ENCODE results near the gene IPPK.

The IPPK gene

DNA sequence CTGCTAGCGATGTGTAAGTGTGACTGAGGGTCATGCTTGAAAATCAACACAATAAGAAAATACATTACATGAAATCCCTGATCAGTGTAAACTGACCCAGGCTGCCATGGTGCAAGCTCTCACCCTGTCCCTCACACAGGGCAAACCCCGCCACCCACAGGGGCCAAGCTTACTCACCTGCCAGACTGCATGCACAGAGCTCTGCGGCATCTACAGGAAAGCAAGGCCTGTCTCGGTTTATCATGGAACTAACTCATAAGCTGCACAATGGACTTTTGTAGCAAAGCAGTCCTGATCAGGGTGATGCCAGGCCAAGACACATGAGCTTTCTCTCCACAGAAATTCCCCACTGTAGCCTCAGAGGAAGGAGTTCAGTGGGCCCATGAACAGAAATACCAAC lies 9.7 kb downstream of the IPPK start:
- TF ChIP-seq EZH2 (optimal IDR thresholded peaks at IDR 0.05; ENCODE audit: low read depth, low read length), result no peak
- TF ChIP-seq, protein P1, sequence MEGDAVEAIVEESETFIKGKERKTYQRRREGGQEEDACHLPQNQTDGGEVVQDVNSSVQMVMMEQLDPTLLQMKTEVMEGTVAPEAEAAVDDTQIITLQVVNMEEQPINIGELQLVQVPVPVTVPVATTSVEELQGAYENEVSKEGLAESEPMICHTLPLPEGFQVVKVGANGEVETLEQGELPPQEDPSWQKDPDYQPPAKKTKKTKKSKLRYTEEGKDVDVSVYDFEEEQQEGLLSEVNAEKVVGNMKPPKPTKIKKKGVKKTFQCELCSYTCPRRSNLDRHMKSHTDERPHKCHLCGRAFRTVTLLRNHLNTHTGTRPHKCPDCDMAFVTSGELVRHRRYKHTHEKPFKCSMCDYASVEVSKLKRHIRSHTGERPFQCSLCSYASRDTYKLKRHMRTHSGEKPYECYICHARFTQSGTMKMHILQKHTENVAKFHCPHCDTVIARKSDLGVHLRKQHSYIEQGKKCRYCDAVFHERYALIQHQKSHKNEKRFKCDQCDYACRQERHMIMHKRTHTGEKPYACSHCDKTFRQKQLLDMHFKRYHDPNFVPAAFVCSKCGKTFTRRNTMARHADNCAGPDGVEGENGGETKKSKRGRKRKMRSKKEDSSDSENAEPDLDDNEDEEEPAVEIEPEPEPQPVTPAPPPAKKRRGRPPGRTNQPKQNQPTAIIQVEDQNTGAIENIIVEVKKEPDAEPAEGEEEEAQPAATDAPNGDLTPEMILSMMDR (IDR thresholded peaks at IDR 0.05; ENCODE audit: low read length), result no peak
- no peak for TF ChIP-seq EZH2phosphoT487 (IDR thresholded peaks at IDR 0.05; ENCODE audit: low read length)
- H3K36me3 ChIP-seq (replicated peaks; ENCODE audit: insufficient read depth, low read length), result no peaks in the 10 kb centered on the region
- H3K9ac ChIP-seq (ENCODE audit: low read length), result no peak overlapping the region
- H3K9me3 ChIP-seq (replicated peaks; ENCODE audit: insufficient read depth, low read length), result no peaks in the 10 kb centered on the region
- H3K9me2 ChIP-seq (replicated peaks; ENCODE audit: insufficient read depth, low read length), result no peaks in the 10 kb centered on the region
- no peak overlapping the region for H2AFZ ChIP-seq (ENCODE audit: low read length)
- no peak overlapping the region for H3K27ac ChIP-seq (ENCODE audit: low read length)
- no peaks in the 10 kb centered on the region; the same call in 1 of the 2 replicates for H4K20me1 ChIP-seq (ENCODE audit: insufficient read depth, low read length)
- peaks cover 91% of the 10 kb centered on the region for H3K79me2 ChIP-seq (ENCODE audit: low read length)
- no peak overlapping the region for H3K4me2 ChIP-seq (ENCODE audit: low read depth, low read length)
- no peak overlapping the region for H3K4me3 ChIP-seq (ENCODE audit: low read length)
- H3K4me1 ChIP-seq (ENCODE audit: low read length), result no peaks in the 10 kb centered on the region
- no peaks in the 10 kb centered on the region for H3F3A ChIP-seq (ENCODE audit: insufficient read depth, low read length)
- H3K27me3 ChIP-seq (replicated peaks; ENCODE audit: insufficient read depth, low read length), result no peaks in the 10 kb centered on the region
- DNase-seq, result no peak

DNA sequence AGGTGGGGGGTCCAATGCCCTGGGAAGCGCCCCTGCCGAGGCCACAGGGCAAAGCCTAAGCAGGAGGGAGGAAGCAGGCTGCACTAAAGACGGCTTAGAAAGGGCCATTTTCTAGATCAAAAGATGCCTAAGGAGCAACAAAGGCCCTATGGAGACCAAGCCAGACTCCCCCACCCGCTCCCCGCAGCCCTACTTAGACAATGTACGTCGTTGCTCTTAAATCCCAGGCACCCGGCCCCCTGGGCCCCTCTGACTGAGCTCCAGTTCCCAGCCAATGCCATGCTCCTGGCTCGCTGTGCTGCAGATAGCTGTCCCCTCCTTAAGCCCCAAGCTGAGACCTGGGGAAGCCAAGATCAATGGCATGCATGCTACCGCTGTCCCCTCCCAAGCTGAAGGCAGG lies 10.3 kb downstream of the IPPK start:
- Histone ChIP-seq H3K4me2 (ENCODE audit: low read depth, low read length) (no peak overlapping the region), H2AFZ (ENCODE audit: low read length) (no peak overlapping the region), H3K79me2 (ENCODE audit: low read length) (peaks cover 91% of the 10 kb centered on the region), H3F3A (ENCODE audit: insufficient read depth, low read length) (no peaks in the 10 kb centered on the region), H4K20me1 (ENCODE audit: insufficient read depth, low read length) (no peaks in the 10 kb centered on the region; the same call in 1 of the 2 replicates), H3K27ac (ENCODE audit: low read length) (no peak overlapping the region), H3K4me3 (ENCODE audit: low read length) (no peak overlapping the region), H3K4me1 (ENCODE audit: low read length) (no peaks in the 10 kb centered on the region), H3K27me3 (replicated peaks; ENCODE audit: insufficient read depth, low read length) (no peaks in the 10 kb centered on the region), H3K9me2 (replicated peaks; ENCODE audit: insufficient read depth, low read length) (no peaks in the 10 kb centered on the region), H3K9ac (ENCODE audit: low read length) (no peak overlapping the region), H3K36me3 (replicated peaks; ENCODE audit: insufficient read depth, low read length) (no peaks in the 10 kb centered on the region), H3K9me3 (replicated peaks; ENCODE audit: insufficient read depth, low read length) (no peaks in the 10 kb centered on the region)
- no peak for DNase-seq
- no peak for TF ChIP-seq EZH2 (optimal IDR thresholded peaks at IDR 0.05; ENCODE audit: low read depth, low read length)
- TF ChIP-seq, protein P1 (IDR thresholded peaks at IDR 0.05; ENCODE audit: low read length), result no peak
- TF ChIP-seq EZH2phosphoT487 (IDR thresholded peaks at IDR 0.05; ENCODE audit: low read length), result no peak

DNA sequence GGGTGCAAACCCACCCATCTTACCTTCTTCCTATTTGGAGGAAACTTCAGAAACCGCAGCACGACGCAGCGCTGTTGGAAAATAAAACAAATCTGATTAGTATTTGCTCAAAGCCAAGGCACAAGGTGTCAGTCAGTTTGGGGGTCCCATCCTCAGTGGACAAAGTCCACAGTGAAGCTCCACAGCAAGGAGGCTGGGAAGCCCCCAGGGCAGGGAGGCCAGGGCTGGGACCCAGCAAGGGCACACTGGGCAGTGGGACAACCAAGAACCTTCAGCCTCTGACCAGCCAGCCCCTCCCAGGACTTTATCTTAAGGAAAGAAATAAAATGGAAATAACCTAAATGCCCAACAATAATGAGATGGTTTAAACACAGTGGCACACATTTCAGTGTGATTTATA lies 11.3 kb downstream of the IPPK start:
- no peak overlapping the region for H3K4me2 ChIP-seq (ENCODE audit: low read depth, low read length)

More for the DNA sequence above, 11.3 kb downstream of the IPPK start:
- H3F3A ChIP-seq (ENCODE audit: insufficient read depth, low read length), result no peaks in the 10 kb centered on the region
- no peaks in the 10 kb centered on the region for H3K36me3 ChIP-seq (replicated peaks; ENCODE audit: insufficient read depth, low read length)
- no peak overlapping the region for H3K4me3 ChIP-seq (ENCODE audit: low read length)
- H3K79me2 ChIP-seq (ENCODE audit: low read length), result peaks cover 89% of the 10 kb centered on the region
- no peak overlapping the region for H3K27ac ChIP-seq (ENCODE audit: low read length)
- no peak overlapping the region for H2AFZ ChIP-seq (ENCODE audit: low read length)
- H3K4me1 ChIP-seq (ENCODE audit: low read length), result no peaks in the 10 kb centered on the region
- H3K9me3 ChIP-seq (replicated peaks; ENCODE audit: insufficient read depth, low read length), result no peaks in the 10 kb centered on the region
- no peak for DNase-seq
- TF ChIP-seq EZH2phosphoT487 (IDR thresholded peaks at IDR 0.05; ENCODE audit: low read length) (no peak), EZH2 (optimal IDR thresholded peaks at IDR 0.05; ENCODE audit: low read depth, low read length) (no peak)
- TF ChIP-seq, protein P1 (IDR thresholded peaks at IDR 0.05; ENCODE audit: low read length), result no peak
- H3K27me3 ChIP-seq (replicated peaks; ENCODE audit: insufficient read depth, low read length), result no peaks in the 10 kb centered on the region
- no peaks in the 10 kb centered on the region; the same call in 1 of the 2 replicates for H4K20me1 ChIP-seq (ENCODE audit: insufficient read depth, low read length)
- no peaks in the 10 kb centered on the region for H3K9me2 ChIP-seq (replicated peaks; ENCODE audit: insufficient read depth, low read length)
- no peak overlapping the region for H3K9ac ChIP-seq (ENCODE audit: low read length)
